ENCODE measurements around the gene ANKZF1.
A peak's percentile ranks its signal among the peaks of the same experiment; 100 is the strongest.

ANKZF1 gene

GRCh38 chr2:219207884-219208740, 21.5 kb upstream of the ANKZF1 start:
- DNase-seq (ENCODE audit: low spot score): no peak

- DNase-seq (ENCODE audit: low spot score): no peak
These were observed 20.1 kb upstream of the ANKZF1 start for GRCh38 chr2:219209236-219210195.

- no peak for DNase-seq (ENCODE audit: low spot score)
These were observed 19.3 kb upstream of the ANKZF1 start for GRCh38 chr2:219210196-219210885.

GRCh38 chr2:219210886-219211362, 18.7 kb upstream of the ANKZF1 start:
- DNase-seq (ENCODE audit: low spot score): no peak

- no peak for DNase-seq (ENCODE audit: low spot score)
These were observed 16.6 kb upstream of the ANKZF1 start for GRCh38 chr2:219213026-219213415.

GRCh38 chr2:219213486-219214071, 16.0 kb upstream of the ANKZF1 start:
- DNase-seq (ENCODE audit: low spot score): no peak

GRCh38 chr2:219214141-219214540, 15.5 kb upstream of the ANKZF1 start:
- no peak for DNase-seq (ENCODE audit: low spot score)

GRCh38 chr2:219214786-219215185, 14.8 kb upstream of the ANKZF1 start:
- DNase-seq (ENCODE audit: low spot score): no peak

GRCh38 chr2:219215871-219216534, 13.6 kb upstream of the ANKZF1 start:
- DNase-seq (ENCODE audit: low spot score): no peak

GRCh38 chr2:219216535-219216915, 13.1 kb upstream of the ANKZF1 start:
- no peak for DNase-seq (ENCODE audit: low spot score)

GRCh38 chr2:219218217-219218731, 11.3 kb upstream of the ANKZF1 start:
- DNase-seq (ENCODE audit: low spot score): no peak

- DNase-seq (ENCODE audit: low spot score): peak; percentile 87
These were observed 10.6 kb upstream of the ANKZF1 start, which contains the start of gene ABCB6 for GRCh38 chr2:219218732-219219701. Gene ABCB6 (minus strand): TSS chr2:219218958. CDS start chr2:219218673, 285 bp downstream.

GRCh38 chr2:219219784-219220532, 9.6 kb upstream of the ANKZF1 start:
- DNase-seq (ENCODE audit: low spot score): no peak

- no peak for DNase-seq (ENCODE audit: low spot score)
These were observed 8.8 kb upstream of the ANKZF1 start for GRCh38 chr2:219220652-219221402.

- DNase-seq (ENCODE audit: low spot score): no peak
These were observed 7.6 kb upstream of the ANKZF1 start for GRCh38 chr2:219221957-219222518.

- no peak for DNase-seq (ENCODE audit: low spot score)
These were observed 5.6 kb upstream of the ANKZF1 start for GRCh38 chr2:219223831-219224610.

- DNase-seq (ENCODE audit: low spot score): no peak
These were observed 4.3 kb upstream of the ANKZF1 start for GRCh38 chr2:219225350-219225749.

All from CD4-positive, alpha-beta T cell treated with Interleukin-6 at 100 ng/mL for 8 hours (primary cell).